CD4-positive, alpha-beta T cell treated with Interleukin-17A for 1 hour (primary cell): ENCODE measurements around the gene MAGEB5.
"Not testable (repeated sequence)": the region's sequence is repeated elsewhere in the genome, so short reads cannot be mapped to it uniquely, and the experiment has no call there.

Source experiments
- DNase-seq: peaks from one replicate; pipeline ENCODE4 v3.0.0-alpha.2; 2020

Gene MAGEB5, protein sequence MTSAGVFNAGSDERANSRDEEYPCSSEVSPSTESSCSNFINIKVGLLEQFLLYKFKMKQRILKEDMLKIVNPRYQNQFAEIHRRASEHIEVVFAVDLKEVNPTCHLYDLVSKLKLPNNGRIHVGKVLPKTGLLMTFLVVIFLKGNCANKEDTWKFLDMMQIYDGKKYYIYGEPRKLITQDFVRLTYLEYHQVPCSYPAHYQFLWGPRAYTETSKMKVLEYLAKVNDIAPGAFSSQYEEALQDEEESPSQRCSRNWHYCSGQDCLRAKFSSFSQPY

DNA sequence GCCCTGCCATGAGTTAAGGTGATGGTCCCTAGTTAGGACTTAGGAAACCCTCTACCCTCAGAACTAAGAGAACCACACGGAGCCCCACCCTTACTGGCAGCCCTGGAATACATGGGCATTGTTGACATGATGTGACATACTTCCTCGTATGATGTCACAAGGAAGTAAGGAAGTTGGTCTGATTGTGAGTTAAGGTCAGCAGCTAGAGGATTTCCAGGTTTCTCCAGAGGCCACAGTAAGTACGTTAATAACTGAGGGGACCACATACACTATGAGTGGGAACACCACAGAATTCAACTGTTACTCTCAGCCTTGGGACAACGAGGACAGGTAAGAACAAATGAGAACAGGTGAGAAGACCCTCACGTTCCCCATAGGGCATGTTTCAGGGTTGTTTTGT lies at the start of gene MAGEB5:
Gene MAGEB5 (plus strand): TSS at position 301 of the 400 bp plus-strand sequence. CDS start 1,133 bp downstream, outside the sequence.
- DNase-seq: no peak

DNA sequence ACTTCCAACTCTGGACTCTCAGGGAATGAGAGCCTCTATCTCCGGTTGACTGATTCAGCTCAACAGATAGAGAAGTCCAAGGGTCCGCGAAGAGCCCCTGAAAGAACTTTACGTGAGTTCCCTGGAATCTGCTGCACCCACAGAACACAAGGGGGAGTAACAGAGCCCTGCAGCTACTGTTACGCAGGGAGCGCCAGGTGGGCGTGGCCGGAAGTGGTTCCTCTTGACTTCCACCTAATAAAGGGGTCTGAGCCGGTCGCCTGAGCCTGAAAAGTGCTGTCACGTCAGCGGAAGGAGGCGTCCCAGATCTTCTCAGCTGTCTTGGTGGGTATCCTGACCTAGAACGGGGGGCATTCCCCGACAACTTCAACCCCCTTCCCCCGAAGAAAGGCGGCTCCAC lies 23.8 kb upstream of the MAGEB5 start, which contains the start of gene MAGEB6:
Gene MAGEB6 (plus strand): TSS at position 237 of the 400 bp plus-strand sequence. CDS start 1,407 bp downstream, outside the sequence.
- DNase-seq: no peak

DNA sequence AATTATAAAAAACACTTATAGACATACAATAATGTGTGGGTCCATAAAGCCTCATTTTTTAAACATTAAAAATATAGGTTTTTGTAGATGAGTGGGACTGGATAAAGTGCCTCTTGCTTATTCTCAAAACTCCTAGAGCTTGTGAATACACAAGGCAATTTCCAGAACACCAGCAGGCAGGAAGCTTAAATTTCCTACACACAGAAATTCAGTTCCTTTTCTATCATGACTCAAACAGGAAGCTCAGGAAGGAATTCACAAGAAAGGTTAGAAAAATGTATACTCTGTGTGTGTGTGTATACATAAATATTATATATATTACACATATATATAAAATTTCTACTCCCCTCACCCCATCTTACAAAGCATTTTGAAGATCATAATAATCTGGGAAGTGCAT lies 12.4 kb upstream of the MAGEB5 start:
- no peak for DNase-seq

DNA sequence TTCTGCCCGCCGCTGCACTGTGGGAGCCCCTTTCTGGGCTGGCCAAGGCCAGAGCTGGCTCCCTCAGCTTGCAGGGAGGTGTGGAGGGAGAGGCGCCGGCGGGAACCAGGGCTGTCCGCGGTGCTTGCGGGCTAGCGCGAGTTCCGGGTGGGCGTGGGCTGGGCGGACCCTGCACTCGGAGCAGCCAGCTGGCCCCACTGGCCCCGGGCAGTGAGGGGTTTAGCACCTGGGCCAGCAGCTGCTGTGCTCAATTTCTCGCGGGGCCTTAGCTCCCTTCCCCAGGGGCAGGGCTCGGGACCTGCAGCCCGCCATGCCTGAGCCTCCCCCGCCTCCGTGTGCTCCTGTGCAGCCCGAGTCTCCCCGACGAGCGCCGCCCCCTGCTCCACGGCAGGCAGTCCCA lies 11.3 kb upstream of the MAGEB5 start:
- DNase-seq: not testable (repeated sequence)

GRCh38 chrX:26208012-26208411 lies 8.0 kb upstream of the MAGEB5 start:
- no peak for DNase-seq

DNA sequence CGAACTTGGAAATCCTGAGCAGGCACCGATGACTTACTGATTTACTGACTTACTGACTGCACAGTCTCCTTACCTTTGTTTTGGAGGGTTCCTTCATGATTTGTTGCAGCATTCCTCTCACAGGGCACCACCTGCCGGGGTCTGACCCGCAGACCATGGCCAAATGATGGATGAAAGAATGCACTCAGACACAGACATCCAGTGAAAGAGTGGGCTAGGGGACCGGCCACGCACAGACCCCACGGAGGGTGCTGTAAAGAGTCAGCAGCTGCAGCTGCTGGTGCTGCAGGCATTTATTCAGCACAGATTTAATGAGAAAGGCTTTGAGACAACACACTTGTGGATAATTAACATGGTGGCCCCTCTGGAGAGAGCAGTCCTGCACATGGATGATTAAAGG lies 3.4 kb downstream of the MAGEB5 start:
- DNase-seq: no peak

- DNase-seq: no peak
Measured at GRCh38 chrX:26234177-26234576, 18.2 kb downstream of the MAGEB5 start.

DNA sequence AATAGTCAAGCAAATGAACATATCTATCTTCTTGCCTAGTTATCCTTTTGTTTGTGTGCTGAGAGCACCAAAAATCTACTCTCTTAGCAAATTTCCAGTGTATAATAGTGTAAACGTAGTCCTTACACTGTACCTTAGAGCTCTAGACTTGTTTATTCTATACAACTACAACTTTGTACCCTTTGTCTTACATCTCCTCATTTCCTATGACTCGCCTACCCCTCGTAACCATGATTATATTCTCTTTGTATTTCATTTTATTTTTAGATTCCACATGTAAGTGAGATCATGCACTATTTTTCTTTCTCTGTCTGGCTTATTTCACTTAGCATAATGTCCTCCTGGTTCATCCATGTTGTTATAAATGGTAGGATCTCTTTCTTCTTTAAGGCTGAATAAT lies 37.6 kb downstream of the MAGEB5 start:
- no peak for DNase-seq

GRCh38 chrX:26254436-26254835 lies 38.5 kb downstream of the MAGEB5 start:
- no peak for DNase-seq

DNA sequence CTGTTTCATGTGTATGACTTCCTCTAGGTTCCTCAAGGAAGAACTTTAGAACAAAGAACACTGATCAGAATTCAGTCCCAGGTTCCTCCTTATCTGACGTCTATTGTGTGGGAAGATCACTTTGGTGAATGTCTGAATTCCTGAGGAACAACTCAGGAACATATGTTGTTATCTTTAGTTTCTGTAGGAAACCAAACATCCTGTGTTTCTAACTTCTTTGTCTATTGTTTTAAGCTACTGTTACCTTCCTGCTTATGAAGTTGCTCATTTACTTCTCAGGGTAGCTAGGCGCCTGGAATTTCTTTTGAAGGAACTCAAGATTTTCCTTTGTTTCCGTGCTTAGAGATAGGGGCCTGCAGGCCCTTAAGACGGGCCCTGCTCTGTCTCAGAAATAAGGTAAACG lies 46.2 kb downstream of the MAGEB5 start:
- no peak for DNase-seq
